Duodenal mucosa (tissue), 2 donors: ENCODE results near the gene SCARB1.

Source experiments
- H3K27ac ChIP-seq: one replicate; pipeline ENCODE4 v1.7.0; 2013; ENCODE audit warnings: low read depth, low read length
- H3K27me3 ChIP-seq, 2 donors: one replicate each; pipeline ENCODE4 v1.7.0; 2013; ENCODE audit warnings: low read length in 2 of 2, control low read depth in 1 of 2; ENCODE audit not compliant: insufficient read depth in 2 of 2, control insufficient read depth in 1 of 2
- H3K36me3 ChIP-seq, 2 donors: one replicate each; pipeline ENCODE4 v1.7.0; 2013; ENCODE audit warnings: low read length in 2 of 2, control low read depth in 1 of 2; ENCODE audit not compliant: insufficient read depth in 2 of 2, control insufficient read depth in 1 of 2
- H3K4me1 ChIP-seq, 2 donors: one replicate each; pipeline ENCODE4 v1.7.0; 2013; ENCODE audit warnings: low read length in 2 of 2, control low read depth in 1 of 2; ENCODE audit not compliant: insufficient read depth in 2 of 2, control insufficient read depth in 1 of 2
- H3K4me3 ChIP-seq, 2 donors: one replicate each; pipeline ENCODE4 v1.7.0; 2013; ENCODE audit warnings: low read length in 2 of 2, low read depth in 1 of 2
- H3K9ac ChIP-seq, 2 donors: one replicate each; pipeline ENCODE4 v1.7.0; 2013; ENCODE audit warnings: low read length in 2 of 2, low read depth in 1 of 2
- H3K9me3 ChIP-seq, 2 donors: one replicate each; pipeline ENCODE4 v1.7.0; 2013; ENCODE audit warnings: low read length in 2 of 2, control low read depth in 1 of 2; ENCODE audit not compliant: control insufficient read depth in 1 of 2

The SCARB1 gene

GRCh38 chr12:124842800-124843510, 20.7 kb downstream of the SCARB1 start:
- Histone ChIP-seq H3K27ac (peak overlapping the region; percentile 46), H3K9me3 (no peaks in the 10 kb centered on the region), H3K36me3 (no peaks in the 10 kb centered on the region), H3K4me3 (no peak overlapping the region), H3K4me1 (peaks cover 26 to 30% of the 10 kb centered on the region in 2 donors), H3K9ac (peak overlapping the region; percentile 19 to 38), H3K27me3 (no peaks in the 10 kb centered on the region)

- Histone ChIP-seq H3K9me3 (no peaks in the 10 kb centered on the region), H3K9ac (peak overlapping the region; percentile 26 to 38), H3K4me1 (peaks cover 30 to 34% of the 10 kb centered on the region in 2 donors), H3K36me3 (no peaks in the 10 kb centered on the region), H3K4me3 (no peak overlapping the region), H3K27me3 (no peaks in the 10 kb centered on the region), H3K27ac (peak overlapping the region; percentile 46)
Measured at GRCh38 chr12:124842073-124842749, 21.5 kb downstream of the SCARB1 start.

DNA sequence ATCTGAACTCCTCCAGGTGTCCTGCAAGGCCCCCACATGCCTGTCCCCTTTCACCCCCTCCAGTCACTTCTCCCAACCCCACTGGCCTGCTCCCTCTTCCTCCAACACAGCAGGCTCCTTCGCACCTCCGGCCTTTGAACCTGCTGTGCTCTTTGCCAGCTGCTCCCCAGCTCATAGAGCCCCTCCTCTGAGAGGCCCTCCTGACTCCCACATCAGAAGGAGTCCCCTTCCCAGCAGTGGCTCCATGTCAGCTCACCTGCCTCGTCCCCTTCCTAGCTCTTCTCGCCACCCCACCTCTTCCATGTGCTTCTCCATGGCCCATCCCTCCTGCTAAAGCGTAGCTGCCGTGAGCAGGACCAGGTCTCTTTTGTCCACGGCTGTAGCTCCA, 22.1 kb downstream of the SCARB1 start:
- Histone ChIP-seq H3K9ac (peak overlapping the region in 1 of 2 donors; percentile 26), H3K27ac (no peak overlapping the region), H3K27me3 (no peaks in the 10 kb centered on the region), H3K4me1 (peaks cover 24 to 35% of the 10 kb centered on the region in 2 donors), H3K9me3 (no peaks in the 10 kb centered on the region), H3K4me3 (no peak overlapping the region), H3K36me3 (no peaks in the 10 kb centered on the region)

- no peak overlapping the region for H3K4me3 ChIP-seq
- no peaks in the 10 kb centered on the region for H3K27me3 ChIP-seq
- H3K4me1 ChIP-seq = peaks cover 31 to 40% of the 10 kb centered on the region in 2 donors
- peak overlapping the region; percentile 18 to 48 for H3K9ac ChIP-seq
- peak overlapping the region; percentile 68 for H3K27ac ChIP-seq
- no peaks in the 10 kb centered on the region for H3K36me3 ChIP-seq
- H3K9me3 ChIP-seq = no peaks in the 10 kb centered on the region
Measured at GRCh38 chr12:124837958-124838803, 25.5 kb downstream of the SCARB1 start.

GRCh38 chr12:124837249-124837897, 26.3 kb downstream of the SCARB1 start:
- no peaks in the 10 kb centered on the region for H3K27me3 ChIP-seq
- H3K4me3 ChIP-seq = no peak overlapping the region
- no peak overlapping the region for H3K27ac ChIP-seq
- no peaks in the 10 kb centered on the region for H3K9me3 ChIP-seq
- peak overlapping the region in 1 of 2 donors; percentile 6 for H3K9ac ChIP-seq
- H3K4me1 ChIP-seq = peaks cover 25 to 32% of the 10 kb centered on the region in 2 donors
- H3K36me3 ChIP-seq = no peaks in the 10 kb centered on the region

DNA sequence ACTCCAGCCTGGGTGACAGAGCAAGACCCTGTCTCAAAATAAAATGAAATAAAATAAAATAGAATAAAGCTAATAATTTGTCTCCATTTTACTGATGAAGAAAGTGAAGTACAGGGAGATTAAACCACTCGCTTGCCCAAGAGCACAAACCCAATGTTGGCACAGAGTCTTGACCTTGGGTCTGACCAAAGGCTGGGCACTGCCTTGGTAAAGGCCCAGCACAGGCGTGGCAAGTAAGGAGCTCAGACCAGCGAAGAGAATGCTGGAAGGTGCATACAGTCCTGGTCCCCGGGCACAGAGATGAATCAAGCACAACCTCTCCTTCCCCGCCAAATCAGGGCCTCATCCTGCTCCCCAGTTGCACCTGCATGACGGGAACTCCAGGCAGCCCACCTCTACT, 26.9 kb downstream of the SCARB1 start:
- no peaks in the 10 kb centered on the region for H3K27me3 ChIP-seq
- no peaks in the 10 kb centered on the region for H3K36me3 ChIP-seq
- H3K27ac ChIP-seq = no peak overlapping the region
- H3K4me1 ChIP-seq = peaks cover 19 to 26% of the 10 kb centered on the region in 2 donors
- H3K9me3 ChIP-seq = no peaks in the 10 kb centered on the region
- H3K9ac ChIP-seq = peak overlapping the region in 1 of 2 donors; percentile 6
- no peak overlapping the region for H3K4me3 ChIP-seq

GRCh38 chr12:124835656-124836410, 27.8 kb downstream of the SCARB1 start:
- H3K27ac ChIP-seq = no peak overlapping the region
- no peaks in the 10 kb centered on the region for H3K36me3 ChIP-seq
- H3K9ac ChIP-seq = no peak overlapping the region
- no peak overlapping the region for H3K4me3 ChIP-seq
- H3K4me1 ChIP-seq = peaks cover 14 to 21% of the 10 kb centered on the region in 2 donors
- no peaks in the 10 kb centered on the region for H3K9me3 ChIP-seq
- H3K27me3 ChIP-seq = no peaks in the 10 kb centered on the region

- H3K9me3 ChIP-seq = peaks cover 0 to 2% of the 10 kb centered on the region in 2 donors
- no peaks in the 10 kb centered on the region for H3K36me3 ChIP-seq
- no peak overlapping the region for H3K27ac ChIP-seq
- no peak overlapping the region for H3K9ac ChIP-seq
- no peak overlapping the region for H3K4me3 ChIP-seq
- H3K4me1 ChIP-seq = peaks cover 14 to 21% of the 10 kb centered on the region in 2 donors
- no peaks in the 10 kb centered on the region for H3K27me3 ChIP-seq
Measured at GRCh38 chr12:124834822-124835221, 28.8 kb downstream of the SCARB1 start.

DNA sequence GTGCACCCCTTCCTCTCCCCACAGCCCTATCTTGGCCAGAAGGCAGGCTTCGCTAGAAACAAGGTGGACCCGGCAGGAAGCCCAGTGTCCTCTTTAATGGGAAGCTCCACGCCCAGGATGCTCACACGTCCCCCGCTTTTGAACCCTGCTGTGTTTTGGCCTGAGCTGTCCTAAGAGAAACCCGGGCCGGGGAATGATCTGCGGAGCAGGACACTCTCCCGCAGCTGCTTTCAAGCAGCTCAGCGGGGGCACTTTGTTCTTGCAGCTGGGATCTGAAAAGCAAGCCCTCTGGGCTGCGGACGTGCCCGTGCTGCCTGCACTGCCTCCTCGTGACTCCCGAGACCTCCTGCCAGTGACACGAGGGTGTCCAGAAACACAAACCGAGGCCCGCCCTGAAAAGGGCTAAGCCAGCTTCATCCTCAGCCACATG, 30.0 kb downstream of the SCARB1 start:
- no peaks in the 10 kb centered on the region for H3K27me3 ChIP-seq
- peaks cover 21 to 31% of the 10 kb centered on the region in 2 donors for H3K4me1 ChIP-seq
- peaks cover 0 to 3% of the 10 kb centered on the region in 2 donors for H3K9me3 ChIP-seq
- H3K9ac ChIP-seq = no peak overlapping the region
- no peaks in the 10 kb centered on the region for H3K36me3 ChIP-seq
- H3K27ac ChIP-seq = no peak overlapping the region
- H3K4me3 ChIP-seq = no peak overlapping the region
